Astrocyte (in vitro differentiated cells and primary cell): Measurements from ENCODE around the gene ASCL1.

ENCODE experiments used
- CTCF ChIP-seq: IDR thresholded peaks from 2 replicates; pipeline ENCODE4 v1.5.1; 2011; ENCODE audit warnings: low read depth, mild to moderate bottlenecking, inconsistent platforms, low read length, moderate library complexity; ENCODE audit not compliant: insufficient read depth
- EZH2 ChIP-seq: IDR thresholded peaks from 2 replicates; pipeline ENCODE4 v1.6.1; 2012; ENCODE audit warnings: mild to moderate bottlenecking, low read length, inconsistent platforms; ENCODE audit not compliant: insufficient read depth

GRCh38 chr12:102950950-102951619, 6.4 kb upstream of the ASCL1 start:
- TF ChIP-seq CTCF (no peak), EZH2 (no peak)
